ENCODE results near the gene SOCS3.
"Not testable (repeated sequence)": the region's sequence is repeated elsewhere in the genome, so short reads cannot be mapped to it uniquely, and the experiment has no call there.

Gene SOCS3

GRCh38 chr17:78341559-78342448 is 18.1 kb downstream of the SOCS3 start:
- no peak for TF ChIP-seq CTCF (IDR thresholded peaks at IDR 0.05; ENCODE audit: control insufficient read depth, extremely low read depth, insufficient read depth)
- no peak for DNase-seq (ENCODE audit: low read depth)

GRCh38 chr17:78340183-78340955 is 19.5 kb downstream of the SOCS3 start:
- DNase-seq (ENCODE audit: low read depth), result no peak
- no peak for TF ChIP-seq CTCF (IDR thresholded peaks at IDR 0.05; ENCODE audit: control insufficient read depth, extremely low read depth, insufficient read depth)
- H3K4me3 ChIP-seq (ENCODE audit: low read depth, low read length), result no peak overlapping the region

More at GRCh38 chr17:78341559-78342448, 18.1 kb downstream of the SOCS3 start:
- no peak overlapping the region for H3K4me3 ChIP-seq (ENCODE audit: low read depth, low read length)

GRCh38 chr17:78338486-78339259 is 21.2 kb downstream of the SOCS3 start:
- H3K4me3 ChIP-seq (ENCODE audit: low read depth, low read length), result no peak overlapping the region
- no peak for TF ChIP-seq CTCF (IDR thresholded peaks at IDR 0.05; ENCODE audit: control insufficient read depth, extremely low read depth, insufficient read depth)
- no peak for DNase-seq (ENCODE audit: low read depth)

- no peak for DNase-seq (ENCODE audit: low read depth)
- no peak overlapping the region for H3K4me3 ChIP-seq (ENCODE audit: low read depth, low read length)
- TF ChIP-seq CTCF (IDR thresholded peaks at IDR 0.05; ENCODE audit: control insufficient read depth, extremely low read depth, insufficient read depth), result no peak
Measured at GRCh38 chr17:78337244-78338109, 22.4 kb downstream of the SOCS3 start.

GRCh38 chr17:78335209-78335608 is 24.7 kb downstream of the SOCS3 start:
- no peak for TF ChIP-seq CTCF (IDR thresholded peaks at IDR 0.05; ENCODE audit: control insufficient read depth, extremely low read depth, insufficient read depth)
- no peak overlapping the region for H3K4me3 ChIP-seq (ENCODE audit: low read depth, low read length)
- DNase-seq (ENCODE audit: low read depth), result no peak

- no peak for TF ChIP-seq CTCF (IDR thresholded peaks at IDR 0.05; ENCODE audit: control insufficient read depth, extremely low read depth, insufficient read depth)
- no peak overlapping the region for H3K4me3 ChIP-seq (ENCODE audit: low read depth, low read length)
- no peak for DNase-seq (ENCODE audit: low read depth)
Measured at GRCh38 chr17:78332991-78333390, 26.9 kb downstream of the SOCS3 start.

GRCh38 chr17:78331355-78331754 is 28.5 kb downstream of the SOCS3 start:
- not testable (repeated sequence) for DNase-seq (ENCODE audit: low read depth); H3K4me3 ChIP-seq (ENCODE audit: low read depth, low read length)

All from LNCaP clone FGC (cell line).